ENCODE results near the gene NR2E3. TPM values are rescaled to one million over a fixed set of nuclear protein-coding genes. Genes with fewer than 3 reads are reported as not detected.

Gene NR2E3
- total RNA-seq, 1 donor from 2014 or later = not detected

GRCh38 chr15:71820127-71820526 is 9.8 kb downstream of the NR2E3 start:
- H3K36me3 ChIP-seq = peaks cover 43% of the 10 kb centered on the region
- no peak for DNase-seq
- peaks cover 46% of the 10 kb centered on the region for H3K9me3 ChIP-seq (replicated peaks)
- TF ChIP-seq CTCF (IDR thresholded peaks at IDR 0.05; ENCODE audit: borderline replicate concordance) = no peak
- no peak overlapping the region for H3K4me3 ChIP-seq
- no peak overlapping the region for H3K27ac ChIP-seq (replicated peaks)
- no peaks in the 10 kb centered on the region for H3K27me3 ChIP-seq (ENCODE audit: low read depth)
- H3K4me1 ChIP-seq = no peaks in the 10 kb centered on the region
- intact Hi-C loops (cut with micrococcal nuclease) = no loop called here

- TF ChIP-seq CTCF (IDR thresholded peaks at IDR 0.05; ENCODE audit: borderline replicate concordance) = no peak
- H3K4me3 ChIP-seq = no peak overlapping the region
- DNase-seq = no peak
- intact Hi-C loops (cut with micrococcal nuclease) = no loop called here
- peaks cover 46% of the 10 kb centered on the region for H3K9me3 ChIP-seq (replicated peaks)
- H3K27me3 ChIP-seq (ENCODE audit: low read depth) = no peaks in the 10 kb centered on the region
- no peaks in the 10 kb centered on the region for H3K4me1 ChIP-seq
- no peak overlapping the region for H3K27ac ChIP-seq (replicated peaks)
- peaks cover 58% of the 10 kb centered on the region for H3K36me3 ChIP-seq
These were observed 11.3 kb downstream of the NR2E3 start for GRCh38 chr15:71821547-71822129.

- TF ChIP-seq CTCF (IDR thresholded peaks at IDR 0.05; ENCODE audit: borderline replicate concordance) = no peak
- H3K36me3 ChIP-seq = peaks cover 72% of the 10 kb centered on the region
- no peak for DNase-seq
- H3K9me3 ChIP-seq (replicated peaks) = peaks cover 46% of the 10 kb centered on the region
- H3K4me3 ChIP-seq = no peak overlapping the region
- H3K27ac ChIP-seq (replicated peaks) = no peak overlapping the region
- intact Hi-C loops (cut with micrococcal nuclease) = no loop called here
- no peaks in the 10 kb centered on the region for H3K4me1 ChIP-seq
- no peaks in the 10 kb centered on the region for H3K27me3 ChIP-seq (ENCODE audit: low read depth)
These were observed 12.7 kb downstream of the NR2E3 start for GRCh38 chr15:71822890-71823630.

- TF ChIP-seq CTCF (IDR thresholded peaks at IDR 0.05; ENCODE audit: borderline replicate concordance) = no peak
- Histone ChIP-seq H3K27ac (replicated peaks) (no peak overlapping the region), H3K4me1 (no peaks in the 10 kb centered on the region), H3K36me3 (peaks cover 79% of the 10 kb centered on the region), H3K27me3 (ENCODE audit: low read depth) (no peaks in the 10 kb centered on the region), H3K4me3 (no peak overlapping the region), H3K9me3 (replicated peaks) (peaks cover 46% of the 10 kb centered on the region)
- intact Hi-C loops (cut with micrococcal nuclease) = no loop called here
- no peak for DNase-seq
These were observed 13.4 kb downstream of the NR2E3 start for GRCh38 chr15:71823801-71824200.

DNA sequence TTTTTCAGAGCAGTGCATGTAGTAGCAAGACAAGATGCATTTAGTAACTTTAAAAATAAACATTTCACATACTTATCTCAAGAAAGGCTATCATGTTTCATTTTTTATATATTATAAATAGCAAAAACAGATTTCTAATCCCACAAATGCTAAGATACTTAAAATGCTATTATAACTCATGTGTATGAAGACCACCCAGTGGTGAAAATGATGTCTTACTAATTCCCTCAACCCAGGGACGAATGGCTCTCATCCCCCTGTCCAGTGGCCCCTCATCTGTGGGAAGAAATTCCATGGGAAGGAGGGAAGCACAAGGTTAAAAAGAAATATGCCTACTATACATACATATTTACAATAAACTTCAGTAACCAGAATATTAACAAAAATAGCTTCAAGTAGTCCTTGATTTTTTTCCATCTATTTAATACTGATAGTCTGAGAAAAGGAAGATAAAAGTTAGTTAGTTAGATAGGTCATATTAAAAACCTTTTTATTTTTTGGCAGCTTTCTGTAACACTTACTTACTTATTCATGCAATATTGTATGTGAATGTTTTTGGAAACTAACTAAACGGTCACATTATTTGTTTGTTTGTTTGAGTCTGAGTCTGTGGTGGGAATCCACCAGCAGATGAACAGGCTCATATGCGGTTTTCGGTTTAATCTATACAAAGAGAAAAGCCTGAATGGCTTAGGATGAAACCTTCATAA is 14.8 kb downstream of the NR2E3 start:
- no peaks in the 10 kb centered on the region for H3K4me1 ChIP-seq
- no peak overlapping the region for H3K4me3 ChIP-seq
- peaks cover 37% of the 10 kb centered on the region for H3K9me3 ChIP-seq (replicated peaks)
- TF ChIP-seq CTCF (IDR thresholded peaks at IDR 0.05; ENCODE audit: borderline replicate concordance) = no peak
- H3K27ac ChIP-seq (replicated peaks) = no peak overlapping the region
- H3K36me3 ChIP-seq = peaks cover 93% of the 10 kb centered on the region
- no peaks in the 10 kb centered on the region for H3K27me3 ChIP-seq (ENCODE audit: low read depth)
- no peak for DNase-seq
- intact Hi-C loops (cut with micrococcal nuclease) = no loop called here

Measured in left ventricle myocardium inferior (tissue), 1 donor.